ENCODE results near the gene ADIG.

ADIG gene

DNA sequence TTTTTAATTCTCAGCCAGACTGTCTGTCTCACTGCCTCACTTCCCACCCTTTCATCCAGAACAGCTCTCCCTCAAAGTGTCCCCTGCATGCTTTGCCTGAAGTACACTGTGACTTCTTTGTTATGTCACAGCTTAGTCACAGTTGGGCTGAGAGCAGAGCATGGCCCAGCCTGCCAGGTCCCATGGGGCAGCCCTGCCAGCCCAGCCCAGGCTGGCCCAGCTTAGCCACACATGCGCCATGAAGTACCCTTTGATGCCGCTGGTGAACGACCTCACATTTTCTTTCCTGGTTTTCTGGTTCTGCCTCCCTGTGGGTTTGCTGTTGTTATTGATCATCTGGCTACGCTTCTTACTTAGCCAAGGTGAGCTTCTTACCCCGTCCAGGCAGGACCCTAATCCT lies at the start of gene ADIG:
Gene ADIG (plus strand): TSS at position 185 of the 400 bp plus-strand sequence. CDS start 54 bp downstream, at position 239.
- DNase-seq: peak; percentile 69

DNA sequence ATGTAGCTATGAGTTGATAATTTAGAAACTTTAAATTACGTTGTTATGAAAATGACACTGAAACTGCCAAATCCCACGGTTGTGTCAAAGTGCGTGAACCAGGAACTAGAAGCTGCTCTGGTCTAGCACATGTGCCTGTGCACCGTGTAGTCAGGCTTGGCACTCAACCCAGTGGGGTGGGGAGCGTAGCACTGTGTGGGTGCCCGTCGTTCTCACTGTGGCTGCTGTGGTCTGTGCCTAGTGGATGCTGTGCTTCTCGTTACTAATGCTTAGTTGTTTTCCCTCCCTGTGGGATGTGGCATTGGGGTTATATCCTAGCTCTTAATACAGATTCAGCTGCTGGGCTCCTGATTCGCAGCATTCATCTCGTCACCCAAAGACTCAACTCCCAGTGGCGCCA lies 46.2 kb upstream of the ADIG start:
- no peak for DNase-seq

DNA sequence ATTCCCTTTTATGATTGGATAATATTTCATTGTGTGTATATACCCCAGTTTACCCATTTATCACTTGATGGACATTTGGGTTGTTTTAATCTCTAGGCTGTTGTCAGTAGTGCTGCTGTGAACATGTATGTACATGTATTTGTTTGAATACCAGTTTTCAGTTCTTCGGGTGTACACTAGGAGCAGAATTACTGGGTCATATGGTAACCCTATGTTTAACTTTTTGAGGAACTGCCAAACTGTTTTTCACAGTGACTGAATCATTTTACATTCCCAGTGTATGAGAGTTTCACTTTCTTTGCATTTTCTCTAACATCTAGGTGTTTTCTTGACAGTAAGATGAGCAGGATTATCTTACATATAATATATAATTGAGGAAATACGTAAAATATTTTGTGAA lies 44.7 kb upstream of the ADIG start:
- no peak for DNase-seq

DNA sequence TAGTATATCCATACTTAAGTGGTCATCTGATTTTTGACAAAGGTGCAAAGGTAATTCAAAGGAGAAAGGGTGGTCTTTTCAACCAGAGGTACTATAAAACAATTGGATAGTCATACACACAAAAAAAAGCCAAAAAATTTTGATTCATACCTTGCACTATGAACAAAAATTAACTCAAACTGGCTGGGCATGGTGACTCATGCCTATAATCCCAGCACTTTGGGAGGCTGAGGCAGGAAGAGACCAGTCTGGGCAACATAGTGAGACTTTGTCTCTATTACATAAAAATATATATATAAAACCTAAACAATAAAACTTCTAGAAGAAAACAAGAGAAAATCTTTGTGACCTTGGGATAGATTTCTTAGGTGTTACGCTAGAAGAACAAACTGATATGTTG lies 43.8 kb upstream of the ADIG start:
- no peak for DNase-seq

DNA sequence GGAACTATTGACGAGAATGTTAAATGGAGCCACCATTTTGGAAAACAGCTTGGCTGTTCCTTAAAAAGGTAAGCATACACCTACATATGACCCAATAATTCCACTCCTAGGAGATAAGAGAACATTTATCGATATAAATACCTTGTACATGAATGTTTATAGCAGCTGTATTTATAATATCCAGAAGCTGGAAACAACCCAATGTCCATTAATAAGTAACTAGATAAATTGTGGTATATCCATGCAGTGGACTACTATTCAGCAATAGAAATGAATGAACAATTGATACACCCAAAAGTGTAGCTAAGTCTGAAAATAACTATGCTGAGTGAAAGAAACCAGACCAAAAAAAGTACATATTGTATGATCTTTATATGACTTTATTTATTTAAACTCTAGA lies 42.2 kb upstream of the ADIG start:
- DNase-seq: no peak

DNA sequence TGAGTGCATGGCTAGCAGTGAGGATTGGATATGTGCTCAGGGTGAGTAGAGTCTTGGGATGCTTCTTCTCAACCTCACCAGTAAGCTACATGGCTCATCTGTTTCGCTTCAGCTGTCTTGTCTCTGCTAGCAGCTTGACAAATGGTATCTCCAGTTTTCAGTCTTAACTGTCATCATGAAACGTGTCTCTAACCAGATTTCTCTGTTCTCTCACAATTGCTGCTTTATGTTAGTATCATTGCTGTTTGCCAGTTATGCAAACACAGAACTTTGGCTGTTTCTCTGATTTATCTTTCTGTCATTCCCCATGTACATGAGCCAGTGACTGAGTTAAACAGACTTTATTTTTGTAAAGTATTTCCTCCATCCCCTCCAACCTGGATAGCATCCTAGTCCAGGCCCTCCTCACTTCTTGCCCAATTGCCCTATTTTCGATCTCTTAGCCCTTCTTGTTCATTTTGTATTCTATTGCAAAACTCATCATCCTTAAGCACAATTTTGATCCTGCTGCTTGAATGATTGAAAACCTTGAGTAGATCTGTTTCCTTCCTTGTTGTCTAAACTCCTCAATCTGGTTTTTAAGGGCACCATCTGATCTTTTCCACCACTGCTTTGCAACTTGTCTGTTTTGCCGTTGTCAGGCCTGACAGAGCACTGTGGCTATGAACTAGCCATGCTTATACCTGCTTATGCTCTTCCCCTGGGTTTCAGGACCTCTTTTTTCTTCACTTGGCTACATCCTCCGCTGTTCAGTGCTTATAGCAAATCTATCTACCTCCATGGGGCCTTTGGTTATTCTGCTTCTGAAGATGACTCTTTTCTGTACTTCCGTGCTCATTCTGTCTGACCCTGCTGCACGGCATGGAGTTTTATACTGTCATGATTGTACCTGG lies 37.7 kb upstream of the ADIG start:
- peak; percentile 33 for DNase-seq

DNA sequence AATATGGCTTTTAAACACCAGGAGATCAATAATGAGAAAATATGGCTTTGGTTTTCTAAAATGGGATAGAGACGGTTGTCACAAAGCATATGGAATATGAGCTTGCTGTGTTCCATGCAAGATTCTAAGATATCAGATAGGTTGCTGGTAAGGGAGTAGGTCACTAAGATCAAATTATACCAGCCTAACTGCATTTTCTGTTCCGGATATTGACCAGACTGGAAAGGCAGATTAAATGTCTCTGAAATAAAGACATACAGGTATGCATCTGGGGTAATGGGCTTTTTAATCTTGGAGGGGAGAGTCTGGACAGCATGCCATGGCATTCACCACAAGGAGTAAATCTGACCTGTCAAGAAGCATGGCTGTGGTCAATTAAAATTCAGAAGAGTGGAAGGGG lies 35.2 kb upstream of the ADIG start:
- no peak for DNase-seq

DNA sequence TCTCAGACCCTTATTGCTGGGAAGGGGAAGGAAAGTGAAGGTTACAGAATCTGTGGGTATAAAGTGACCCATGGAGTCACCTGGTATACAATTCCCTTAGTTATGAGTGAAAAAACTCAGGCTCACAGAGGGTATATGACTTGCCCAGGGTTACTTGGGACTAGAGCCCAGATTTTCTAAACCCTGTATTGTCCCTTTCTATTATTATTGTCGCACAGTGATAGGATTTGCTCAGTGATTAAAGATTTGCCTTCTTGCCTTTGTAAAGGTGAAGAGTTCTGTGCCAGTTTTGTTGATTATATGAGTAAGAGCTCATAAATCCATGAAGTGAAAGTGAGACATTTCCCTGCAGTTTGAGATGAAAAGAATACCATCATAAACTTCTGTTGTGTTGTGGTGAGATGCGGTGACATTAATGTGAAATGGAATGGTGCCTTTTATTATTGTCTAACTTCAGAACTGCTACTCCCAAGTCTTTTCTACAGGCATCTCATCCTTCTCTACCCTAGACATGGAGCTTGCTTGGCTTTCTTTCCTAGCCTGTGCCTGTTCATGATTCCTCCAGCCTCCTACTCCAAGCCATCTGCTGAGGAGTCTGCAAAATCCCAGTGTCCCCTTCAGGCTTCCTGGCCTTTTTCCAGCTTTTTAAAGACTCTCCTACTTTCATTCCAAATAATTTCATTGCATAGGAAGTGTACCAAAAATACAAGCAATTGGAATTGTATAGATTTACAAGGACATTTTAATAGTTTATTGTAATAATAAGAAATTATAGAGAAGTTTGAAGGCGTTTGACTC lies 33.5 kb upstream of the ADIG start:
- DNase-seq: no peak

DNA sequence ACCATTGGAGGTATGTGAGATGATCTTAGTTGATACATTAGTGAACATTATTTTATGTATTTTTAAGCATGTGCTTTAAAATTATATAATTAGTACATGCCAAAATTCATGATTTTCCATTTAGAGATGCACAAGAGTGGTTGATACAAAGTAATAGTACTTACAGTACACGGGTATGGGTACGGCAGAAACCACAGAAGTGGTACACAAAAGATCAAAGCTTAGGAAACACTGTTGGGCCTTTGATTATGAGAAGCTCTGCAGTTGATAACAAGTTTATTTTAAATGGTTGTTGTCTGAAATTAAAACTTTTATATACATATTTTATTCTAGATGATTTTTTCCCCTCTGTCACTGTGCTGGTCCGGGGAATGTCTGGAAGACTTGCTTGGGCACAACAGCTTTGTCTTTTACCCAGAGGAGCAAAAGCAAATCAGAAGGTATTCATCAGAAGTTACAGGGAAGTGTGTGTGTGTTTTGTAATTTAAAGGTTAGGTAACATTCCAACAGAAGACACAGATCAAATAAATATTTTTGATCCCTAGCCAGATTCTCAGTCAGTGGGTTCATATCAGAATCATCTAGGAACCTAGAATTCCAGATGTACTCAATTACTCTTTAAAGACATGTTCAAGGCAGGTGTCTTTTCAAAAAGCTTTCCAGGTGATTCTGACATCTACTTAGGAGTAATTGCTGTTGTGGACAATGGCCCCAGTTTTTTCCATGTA lies 32.5 kb upstream of the ADIG start:
- no peak for DNase-seq

DNA sequence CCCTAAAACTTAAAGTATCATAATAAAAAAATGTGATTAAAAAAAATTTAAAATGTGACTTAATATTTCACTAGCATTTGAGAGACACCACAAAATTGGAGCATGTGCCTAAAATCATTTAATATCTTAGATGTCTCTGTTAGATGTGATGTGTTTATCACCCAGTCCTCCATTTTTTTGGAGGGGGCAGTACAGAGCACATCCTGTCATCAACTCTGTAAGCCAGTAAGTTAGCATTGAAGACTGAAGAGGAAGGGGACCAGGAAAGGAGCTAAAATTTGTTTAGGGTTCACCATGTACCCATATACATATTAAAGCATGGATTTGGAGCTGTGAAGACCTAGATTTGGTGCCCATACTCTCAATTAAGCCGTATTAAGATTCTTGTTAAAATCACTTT lies 30.7 kb upstream of the ADIG start:
- no peak for DNase-seq

DNA sequence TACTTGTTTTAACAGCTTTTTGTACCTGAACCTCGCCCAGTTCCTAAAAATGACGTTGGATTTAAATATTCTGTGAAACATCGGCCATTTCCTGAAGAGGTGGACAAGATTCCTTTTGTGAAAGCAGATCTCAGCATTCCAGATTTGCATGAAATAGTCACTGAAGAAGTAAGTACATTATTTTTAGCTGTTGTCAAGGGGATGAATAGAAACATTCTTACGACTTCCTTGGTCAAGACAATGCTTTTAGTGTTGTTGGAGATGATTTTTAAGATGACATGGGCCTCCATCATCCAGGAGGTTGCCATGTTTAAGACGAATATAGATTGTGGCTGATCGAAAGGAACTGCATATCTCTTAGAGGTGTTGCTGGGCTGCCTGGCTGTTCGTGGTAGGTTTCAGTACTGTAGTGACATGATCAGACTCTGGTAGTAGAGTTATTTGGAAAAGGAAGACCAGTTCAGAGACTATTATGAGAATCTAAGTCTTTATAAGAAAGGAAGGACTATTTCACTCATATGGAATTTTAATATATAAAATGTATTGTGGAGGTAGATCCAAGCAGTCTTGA lies 29.9 kb upstream of the ADIG start:
- no peak for DNase-seq

DNA sequence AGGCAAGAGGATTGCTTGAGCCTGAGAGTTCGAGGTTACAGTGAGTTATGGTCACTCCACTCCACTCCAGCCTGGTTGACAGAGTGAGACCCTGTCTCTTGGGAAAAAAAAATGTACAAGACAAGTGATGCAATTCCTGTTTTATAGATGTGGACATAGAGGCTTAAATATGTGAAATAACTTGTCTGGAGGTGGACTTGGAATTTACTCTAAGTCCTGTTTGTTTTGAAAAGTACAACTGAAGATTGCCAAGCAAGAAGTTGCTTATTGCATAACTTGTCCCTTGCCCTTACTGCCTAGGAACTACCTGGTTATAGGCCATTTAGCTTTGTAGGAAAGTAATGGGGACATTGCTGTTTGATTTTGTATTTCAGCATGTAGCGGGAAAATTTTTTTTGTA lies 26.0 kb upstream of the ADIG start:
- DNase-seq: no peak

DNA sequence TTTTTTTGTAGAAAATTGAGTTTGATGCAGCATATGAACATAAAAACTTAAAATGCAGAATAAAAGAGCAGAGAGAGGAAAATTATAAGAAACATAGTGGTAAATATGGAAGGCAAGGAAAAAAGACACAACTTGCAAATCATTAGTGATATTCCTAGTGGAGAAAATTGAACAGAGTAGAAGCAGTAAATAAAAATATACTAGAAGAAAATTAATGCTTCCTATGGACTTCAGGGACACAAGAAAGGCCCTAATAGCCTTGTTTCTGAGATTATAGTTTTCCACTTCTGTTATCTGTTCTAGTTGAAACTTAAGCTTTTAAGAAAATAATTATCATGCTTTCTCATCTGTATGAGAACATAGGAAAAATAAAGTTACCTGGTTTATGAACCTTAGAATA lies 25.6 kb upstream of the ADIG start:
- DNase-seq: no peak

DNA sequence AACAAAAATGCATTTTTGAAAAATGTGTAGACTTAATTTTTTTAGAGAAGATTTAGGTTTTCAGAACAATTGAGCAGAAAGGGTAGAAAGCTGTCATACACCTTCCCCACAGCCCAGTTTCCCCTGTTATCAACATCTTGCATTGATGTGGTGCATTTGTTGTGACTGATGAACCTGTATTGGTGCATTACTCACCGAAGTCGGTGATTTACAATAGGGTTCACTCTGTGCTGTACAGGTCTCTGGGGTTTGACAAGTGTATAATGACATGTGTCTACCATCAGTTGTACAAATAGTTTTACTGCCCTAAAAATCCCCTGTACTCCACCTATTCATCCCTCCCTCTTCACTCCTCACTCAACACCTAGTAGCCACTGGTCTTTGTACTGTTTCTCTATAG lies 23.8 kb upstream of the ADIG start:
- DNase-seq: no peak

DNA sequence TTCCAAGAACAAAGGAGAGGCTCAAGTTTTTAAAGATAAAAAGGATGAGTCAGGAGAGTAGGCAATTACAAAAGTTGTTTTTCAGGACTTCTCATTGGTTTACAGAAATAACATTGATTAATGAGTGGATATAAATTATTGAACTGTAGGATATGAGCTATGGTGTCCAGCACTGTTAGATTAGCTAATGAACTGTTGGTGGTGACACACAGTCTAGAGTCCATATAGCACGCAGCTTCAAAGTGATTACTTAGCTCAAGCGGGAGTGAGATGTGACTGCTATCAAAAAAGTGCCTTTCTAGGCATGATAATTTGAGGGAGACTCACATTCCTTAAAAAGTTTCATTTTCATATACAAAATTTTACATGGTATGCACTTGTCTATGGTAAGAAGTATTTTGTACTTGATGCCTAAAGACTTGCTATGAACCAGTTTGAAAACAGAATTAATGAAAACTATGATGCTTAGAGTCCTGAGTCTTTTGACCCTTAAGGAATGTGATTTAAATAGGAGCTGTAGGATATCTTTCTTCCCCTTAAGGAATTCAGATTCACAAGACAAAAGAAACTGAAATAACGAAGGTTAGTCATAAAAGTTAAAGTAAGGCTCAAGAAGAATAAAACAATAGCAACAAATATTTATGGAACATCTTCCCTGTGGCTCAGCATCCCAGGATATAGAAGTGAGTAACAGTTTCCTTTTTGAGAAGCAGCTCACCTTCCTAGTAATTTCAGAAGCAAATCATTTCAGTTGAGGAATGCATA lies 22.2 kb upstream of the ADIG start:
- DNase-seq: no peak

DNA sequence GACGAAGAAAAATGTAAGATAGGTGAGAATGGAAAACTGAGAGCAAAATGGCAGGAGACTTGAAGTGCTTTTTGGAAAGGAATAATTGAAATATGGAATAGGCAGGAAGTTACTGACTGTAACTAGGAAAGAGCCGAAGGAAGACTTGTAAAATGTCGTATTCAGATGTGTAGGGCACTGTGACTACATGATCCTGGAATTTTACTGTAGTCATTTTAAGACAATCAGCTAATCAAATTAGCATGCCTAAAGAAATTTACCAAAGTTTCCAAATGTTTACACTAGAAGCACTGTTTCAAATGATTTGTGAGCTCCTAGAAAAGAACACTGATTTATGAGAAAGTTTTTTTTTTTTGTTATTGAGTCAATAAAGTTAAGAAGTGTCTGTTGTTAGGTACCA lies 21.2 kb upstream of the ADIG start:
- DNase-seq: no peak

DNA sequence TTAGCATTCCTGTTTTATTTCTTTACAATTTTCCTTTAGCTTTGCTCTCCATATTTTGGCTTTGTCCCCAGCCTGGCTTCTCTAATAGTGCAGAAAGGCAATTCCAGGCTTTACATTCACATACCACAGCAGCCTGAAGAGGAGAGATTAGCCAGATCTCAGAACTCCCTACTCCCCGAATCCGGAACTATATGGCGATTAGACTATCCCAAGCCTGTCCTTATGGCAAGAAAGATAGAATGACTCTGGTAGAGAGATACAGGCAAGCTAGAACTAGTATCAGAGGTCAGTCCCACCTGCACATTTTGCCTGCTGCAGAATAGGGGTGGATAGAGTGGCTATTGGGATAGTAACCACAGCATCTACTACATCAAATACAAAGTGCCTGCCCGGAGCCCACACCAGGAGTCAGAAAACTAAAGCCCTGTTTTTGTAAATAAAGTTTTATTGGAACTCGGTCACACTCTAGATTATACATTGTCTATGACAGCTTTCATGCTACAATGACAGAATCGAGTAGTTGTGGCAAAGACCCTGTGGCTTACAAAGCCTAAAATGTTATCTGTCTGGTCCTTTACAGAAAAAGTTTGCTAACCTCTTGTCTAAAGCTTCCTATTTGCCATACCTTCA lies 17.1 kb upstream of the ADIG start:
- DNase-seq: no peak

DNA sequence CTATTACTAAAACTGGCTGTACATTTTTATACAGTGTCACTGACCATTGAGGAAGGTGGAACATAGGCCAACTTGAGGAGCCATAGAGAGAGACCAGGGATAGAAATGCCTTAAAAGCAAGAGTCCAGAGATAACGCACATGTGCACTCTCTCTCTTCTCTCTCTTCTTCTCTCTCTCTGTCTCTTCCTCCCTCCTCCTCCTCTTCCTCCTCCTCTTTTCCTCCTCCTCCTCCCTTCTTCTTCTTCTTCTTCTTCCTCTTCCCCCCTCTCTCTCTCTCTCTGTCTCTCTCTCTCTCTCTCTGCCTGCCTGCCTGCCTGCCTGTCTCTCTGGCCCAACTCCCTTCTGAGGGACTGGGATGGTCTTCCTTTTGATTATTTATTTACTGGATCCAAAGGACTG lies 16.3 kb upstream of the ADIG start:
- DNase-seq: no peak

DNA sequence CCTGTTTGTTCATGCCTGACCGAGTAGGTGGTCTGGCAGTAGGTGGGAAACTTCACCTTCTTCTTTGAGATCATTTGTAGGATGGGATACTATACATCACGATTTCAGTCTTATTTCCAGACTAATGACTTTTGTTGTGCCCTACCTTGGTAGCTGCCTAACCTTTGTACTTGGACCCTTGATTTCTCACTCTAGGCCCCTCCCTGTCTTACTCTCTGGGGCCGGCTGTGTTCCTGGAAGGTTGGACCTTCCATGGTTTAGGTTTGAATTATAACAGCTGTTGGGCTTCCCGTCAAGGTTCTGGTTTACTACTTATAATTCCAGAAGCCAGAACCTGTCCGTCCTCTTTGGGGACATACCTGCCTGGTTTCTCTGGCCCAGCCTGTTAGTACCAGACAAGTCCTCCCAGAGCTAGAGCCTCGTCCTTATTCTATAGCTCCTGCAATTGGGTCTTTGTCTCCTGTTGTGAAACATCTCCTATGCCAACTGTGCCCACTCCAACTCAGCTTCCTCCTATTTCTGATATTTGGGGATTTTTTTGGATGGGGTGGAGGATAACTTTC lies 14.9 kb upstream of the ADIG start:
- DNase-seq: no peak

DNA sequence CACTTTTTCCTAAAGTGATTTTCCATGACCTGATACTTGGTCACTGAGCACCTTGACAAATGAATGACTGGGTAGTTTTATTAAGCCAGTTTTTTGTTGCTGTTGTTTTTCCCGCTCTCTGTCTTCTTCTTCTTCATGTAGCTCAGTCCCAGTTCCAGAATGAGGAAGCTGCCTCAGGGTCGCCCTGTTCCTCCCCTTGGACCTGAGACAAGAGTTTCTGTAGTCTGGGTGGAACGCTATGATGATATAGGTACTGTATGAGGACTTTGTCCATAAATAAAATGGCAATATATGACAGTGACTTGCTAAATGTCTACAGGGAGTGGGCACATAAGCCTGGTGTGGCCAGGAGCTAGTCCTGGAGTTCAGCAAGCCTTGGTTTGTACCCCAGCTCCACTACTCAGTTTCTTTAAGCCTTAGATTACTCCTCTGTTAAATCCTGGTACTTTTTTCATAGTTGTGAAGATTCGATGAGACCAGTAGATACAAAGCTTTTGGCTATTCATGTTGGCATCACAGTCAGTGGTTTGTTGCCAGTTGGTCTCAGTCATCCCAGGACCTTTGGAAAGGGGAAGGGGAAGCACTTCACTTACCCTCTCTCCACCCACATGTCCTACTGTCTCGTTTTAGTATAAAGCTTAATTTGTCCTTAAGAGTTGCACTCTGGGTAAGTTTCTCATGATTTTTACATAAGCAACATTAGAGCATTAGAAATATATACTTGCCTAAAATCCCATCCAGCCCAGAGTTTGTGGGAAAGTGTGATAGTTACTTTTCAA lies 11.1 kb upstream of the ADIG start:
- no peak for DNase-seq

DNA sequence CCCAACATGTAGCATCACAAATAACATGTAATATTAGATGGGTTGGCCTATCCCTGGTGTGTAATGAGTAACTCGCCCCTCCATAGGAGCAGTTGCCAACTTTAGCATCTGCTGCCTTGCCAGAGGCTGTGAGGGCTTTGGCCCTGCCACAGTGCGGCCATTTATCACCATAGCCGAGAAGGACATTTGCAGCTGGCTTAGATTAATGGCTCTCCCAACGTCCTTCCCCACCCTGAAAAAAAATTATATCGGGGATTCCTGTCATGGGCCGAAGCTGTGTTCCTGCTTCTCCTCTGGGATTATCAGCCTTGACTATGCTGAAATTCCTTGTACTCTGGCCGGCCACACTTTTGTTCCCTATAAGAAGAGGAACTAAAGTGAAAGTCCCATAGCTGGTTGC lies 7.6 kb upstream of the ADIG start:
- DNase-seq: no peak
